Esophagus squamous epithelium (tissue), 5 donors: ENCODE measurements around the gene VPS37B. TPM values are rescaled to one million over a fixed set of nuclear protein-coding genes. Genes with fewer than 3 reads are reported as not detected.

Experiments used
- DNase-seq: peaks from one replicate; lab custom pipeline; 2025; lab: John Stamatoyannopoulos, UW
- H3K27ac ChIP-seq, 4 donors: fragments of 200-600 bp; sonication (generic); one replicate each; pipeline ENCODE4 v1.5.1; 2016 to 2019; ENCODE audit warnings: mild to moderate bottlenecking in 1 of 4
- H3K27me3 ChIP-seq, 4 donors: fragments of 200-600 bp; sonication (generic); 1 replicate in 3 of 4; 2 replicates in 1 of 4; pipeline versions ENCODE4 v1.5.1 to v1.6.0; 2017 to 2021; ENCODE audit warnings: antibody characterized with exemption in 1 of 4
- H3K36me3 ChIP-seq, 3 donors: fragments of 200-600 bp; sonication (generic); one replicate each; pipeline ENCODE4 v1.5.1; 2016 to 2019
- H3K4me1 ChIP-seq, 3 donors: fragments of 200-600 bp; sonication (generic); one replicate each; pipeline ENCODE4 v1.5.1; 2017 to 2019
- H3K4me3 ChIP-seq, 4 donors: fragments of 200-600 bp; sonication (generic); 1 replicate in 3 of 4; 2 replicates in 1 of 4; pipeline ENCODE4 v1.5.1; 2016 to 2019; ENCODE audit warnings: mild to moderate bottlenecking in 2 of 4, moderate library complexity in 1 of 4
- H3K9me3 ChIP-seq, 3 donors: fragments of 200-600 bp; sonication (generic); one replicate each; pipeline ENCODE4 v1.5.1; 2016 to 2019
- CTCF ChIP-seq, 6 experiments: fragments of 450-650 bp in 4 of 6; fragments of 200-600 bp in 2 of 6; sonication (generic) in 2 of 6; IDR thresholded peaks; one replicate each; pipeline ENCODE4 v1.5.1; 2016 to 2019; ENCODE audit warnings: antibody characterized with exemption in 6 of 6, mild to moderate bottlenecking in 4 of 6, moderate library complexity in 4 of 6
- POLR2A ChIP-seq, 4 donors: fragments of 450-650 bp; IDR thresholded peaks; one replicate each; pipeline ENCODE4 v1.6.1; 2017; ENCODE audit warnings: antibody characterized with exemption in 4 of 4, mild to moderate bottlenecking in 4 of 4, moderate library complexity in 3 of 4
- WGBS, 2 donors: methylation state at CpG; one replicate each; pipeline ENCODE4 v1.1.5; 2018; 5-methylcytosine and 5-hydroxymethylcytosine counted together
- intact Hi-C: fragments of 100-400 bp; cut with DNase I; formaldehyde crosslinking; loops from one replicate; pipeline ENCODE4 v1.15.0; 2022
- total RNA-seq, 4 donors: library from RNA; depleted of rRNA; stranded (reverse); fragments of >200 nt; gene quantifications; one replicate each; pipeline ENCODE4 v1.1.0, GENCODE V29; 2016
- donor health status: DM: yes; HTN: yes; CAD: no.

VPS37B gene
- total RNA-seq, 4 donors from 2014 or later, result 41.1 to 85.7 (median 69.5) TPM

GRCh38 chr12:122866379-122866778, 29.5 kb downstream of the VPS37B start:
- 95 to 100% methylated on average over 5 to 16 of the region's 17 CpGs for WGBS, 2 donors
- Histone ChIP-seq H3K27ac (no peak overlapping the region), H3K9me3 (no peaks in the 10 kb centered on the region), H3K4me3 (no peak overlapping the region), H3K4me1 (peaks cover 25 to 74% (median 48%) of the 10 kb centered on the region in 3 donors), H3K36me3 (peaks cover 9 to 82% (median 10%) of the 10 kb centered on the region in 3 donors), H3K27me3 (no peaks in the 10 kb centered on the region)
- intact Hi-C loops, result no loop called here
- TF ChIP-seq POLR2A (IDR thresholded peaks at IDR 0.05) (no peak), CTCF (IDR thresholded peaks at IDR 0.05) (no peak)
- no peak for DNase-seq

- Histone ChIP-seq H3K4me3 (no peak overlapping the region), H3K9me3 (no peaks in the 10 kb centered on the region), H3K27me3 (no peaks in the 10 kb centered on the region), H3K36me3 (peaks cover 9 to 85% (median 13%) of the 10 kb centered on the region in 3 donors), H3K4me1 (peaks cover 19 to 74% (median 43%) of the 10 kb centered on the region in 3 donors), H3K27ac (peak overlapping the region in 1 of 4 donors; percentile 2)
- DNase-seq, result no peak
- WGBS, 2 donors, result 60 to 65% methylated on average over 7 to 8 of the region's 43 CpGs
- TF ChIP-seq CTCF (IDR thresholded peaks at IDR 0.05) (peak in 5 of 6 experiments; percentile 6 to 42 (median 22)), POLR2A (IDR thresholded peaks at IDR 0.05) (no peak)
- intact Hi-C loops, result no loop called here
Measured at GRCh38 chr12:122865268-122866231, 30.4 kb downstream of the VPS37B start.

GRCh38 chr12:122864894-122865253, 31.1 kb downstream of the VPS37B start:
- TF ChIP-seq POLR2A (IDR thresholded peaks at IDR 0.05) (no peak), CTCF (IDR thresholded peaks at IDR 0.05) (no peak)
- Histone ChIP-seq H3K27me3 (no peaks in the 10 kb centered on the region), H3K4me1 (peaks cover 20 to 74% (median 44%) of the 10 kb centered on the region in 3 donors), H3K4me3 (no peak overlapping the region), H3K36me3 (peaks cover 9 to 83% (median 13%) of the 10 kb centered on the region in 3 donors), H3K27ac (no peak overlapping the region), H3K9me3 (no peaks in the 10 kb centered on the region)
- intact Hi-C loops, result no loop called here
- 100% methylated on average over 4 of the region's 5 CpGs; no CpG with 5 or more reads in 1 of the 2 donors for whole genome bisulfite sequencing, 2 donors
- no peak for DNase-seq

- TF ChIP-seq CTCF (IDR thresholded peaks at IDR 0.05) (no peak), POLR2A (IDR thresholded peaks at IDR 0.05) (no peak)
- DNase-seq, result no peak
- Histone ChIP-seq H3K27me3 (no peaks in the 10 kb centered on the region), H3K36me3 (peaks cover 0 to 82% (median 13%) of the 10 kb centered on the region in 3 donors), H3K27ac (peak overlapping the region; percentile 21 to 57 (median 36)), H3K9me3 (no peaks in the 10 kb centered on the region), H3K4me3 (no peak overlapping the region), H3K4me1 (peaks cover 12 to 61% (median 36%) of the 10 kb centered on the region in 3 donors)
- intact Hi-C loops, result no loop called here
- WGBS, 2 donors, result 77 to 81% methylated on average over 5 of the region's 12 CpGs
Measured at GRCh38 chr12:122862872-122863701, 32.8 kb downstream of the VPS37B start.
